GM12878 (cell line): ENCODE data around the gene UBE2D1. TPM values are rescaled to one million over a fixed set of nuclear protein-coding genes. Genes with fewer than 3 reads are reported as not detected.

Source experiments
- ATAC-seq: fragments of 200-7000 bp; cut with Tn5 transposase; 3 replicates; pipeline ENCODE4 v1.9.1; 2020; ENCODE audit warnings: mild to moderate bottlenecking, moderate library complexity
- BruUV-seq: library from RNA; stranded (reverse); fragments of 400-500 nt; replicated peaks from 2 replicates; lab custom pipeline; 2021; lab: Mats Ljungman, UMichigan
- CTCF ChIA-PET: fragments of 300-600 bp; sonication (Branson Sonifier 250); formaldehyde crosslinking; extraction: SDS; loops from one replicate; lab custom pipeline; 2021; ENCODE audit warnings: inconsistent platforms; lab: Yijun Ruan, JAX
- POLR2A ChIA-PET: fragments of 350-600 bp; formaldehyde crosslinking; extraction: SDS; loops from one replicate; lab custom pipeline; 2021; ENCODE audit warnings: inconsistent platforms; lab: Charles Lee
- RAD21 ChIA-PET: fragments of 300-600 bp; sonication (Branson Sonifier 250); formaldehyde crosslinking; loops from one replicate; lab custom pipeline; 2023; ENCODE audit warnings: antibody characterized with exemption; ENCODE audit not compliant: unreplicated experiment; lab: Charles Lee
- SMC1A ChIA-PET: fragments of 300-600 bp; sonication (Branson Sonifier 250); formaldehyde crosslinking; loops from one replicate; lab custom pipeline; 2023; ENCODE audit not compliant: unreplicated experiment, uncharacterized antibody; lab: Charles Lee
- DNase-seq: peaks from one replicate; pipeline ENCODE4 v3.0.0-alpha.2; 2011; ENCODE audit warnings: low read depth, low spot score
- FAIRE-seq: peaks from 3 replicates; lab custom pipeline; 2011; peaks lifted over from hg19 to GRCh38; lab: Jason Lieb, UNC
- H2AFZ ChIP-seq: 2 replicates; pipeline ENCODE4 v1.6.0; 2011; ENCODE audit warnings: low read depth, low read length, control low read depth; ENCODE audit not compliant: control insufficient read depth
- H3K27ac ChIP-seq: 2 replicates; pipeline ENCODE4 v1.5.1; 2011; ENCODE audit warnings: control low read depth; ENCODE audit not compliant: control insufficient read depth, insufficient read depth
- H3K27me3 ChIP-seq, 2 experiments: replicated peaks in 1 of 2; 2 replicates each; pipeline versions ENCODE4 v1.6.0 to v1.6.1; 2011; ENCODE audit warnings: low read length in 1 of 2; ENCODE audit not compliant: control insufficient read depth in 2 of 2, insufficient read depth in 2 of 2
- H3K36me3 ChIP-seq, 2 experiments: 2 replicates each; pipeline ENCODE4 v1.5.1; 2011; ENCODE audit warnings: low read length in 1 of 2; ENCODE audit not compliant: control insufficient read depth in 2 of 2, insufficient read depth in 2 of 2
- H3K4me1 ChIP-seq: 2 replicates; pipeline ENCODE4 v1.6.1; 2011; ENCODE audit warnings: mild to moderate bottlenecking, low read length, moderate library complexity, mixed read lengths; ENCODE audit not compliant: control insufficient read depth, insufficient read depth
- H3K4me2 ChIP-seq: 2 replicates; pipeline ENCODE4 v1.6.0; 2011; ENCODE audit warnings: control low read depth; ENCODE audit not compliant: control insufficient read depth, insufficient read depth
- H3K4me3 ChIP-seq: fragments of 200-600 bp; sonication (generic); 2 replicates; pipeline ENCODE4 v1.5.1; 2016
- H3K79me2 ChIP-seq: 2 replicates; pipeline ENCODE4 v1.6.0; 2011; ENCODE audit warnings: low read length; ENCODE audit not compliant: control insufficient read depth, insufficient read depth
- H3K9ac ChIP-seq: 2 replicates; pipeline ENCODE4 v1.8.0; 2011; ENCODE audit warnings: low read length, control low read depth, mixed read lengths; ENCODE audit not compliant: control insufficient read depth, insufficient read depth
- H3K9me3 ChIP-seq: replicated peaks from 3 replicates; pipeline ENCODE4 v1.5.1; 2011; ENCODE audit warnings: mild to moderate bottlenecking, low read length; ENCODE audit not compliant: control insufficient read depth, insufficient read depth
- H4K20me1 ChIP-seq: 2 replicates; pipeline ENCODE4 v1.6.0; 2011; ENCODE audit not compliant: control insufficient read depth, insufficient read depth
- FOXK2 ChIP-seq: fragments of 450-650 bp; IDR thresholded peaks from 2 replicates; pipeline ENCODE4 v1.6.1; 2017; ENCODE audit warnings: mild to moderate bottlenecking, moderate library complexity
- HDAC6 ChIP-seq: fragments of 200-600 bp; sonication (generic); IDR thresholded peaks from one replicate; pipeline ENCODE4 v1.8.0; 2017; ENCODE audit warnings: antibody characterized with exemption; ENCODE audit not compliant: unreplicated experiment
- IKZF2 ChIP-seq, 2 experiments: fragments of 450-650 bp; IDR thresholded peaks; 2 replicates each; pipeline ENCODE4 v1.6.1; 2017; ENCODE audit warnings: mild to moderate bottlenecking in 2 of 2, moderate library complexity in 2 of 2
- MTA2 ChIP-seq: fragments of 450-650 bp; IDR thresholded peaks from 2 replicates; pipeline ENCODE4 v1.6.1; 2016; ENCODE audit warnings: low read depth, mild to moderate bottlenecking, moderate library complexity
- NFYA ChIP-seq: IDR thresholded peaks from 2 replicates; pipeline ENCODE4 v1.6.1; 2011; ENCODE audit warnings: low read depth, mild to moderate bottlenecking, low read length, improper control_type of control experiment, borderline replicate concordance
- RAD21 ChIP-seq: IDR thresholded peaks from 2 replicates; pipeline ENCODE4 v1.6.1; 2011; ENCODE audit warnings: mild to moderate bottlenecking, low read depth, low read length, moderate library complexity; ENCODE audit not compliant: insufficient read depth
- RB1 ChIP-seq: fragments of 450-650 bp; formaldehyde crosslinking; IDR thresholded peaks from 2 replicates; pipeline ENCODE4 v1.6.1; 2017; ENCODE audit warnings: mild to moderate bottlenecking, borderline replicate concordance
- ZNF24 ChIP-seq: fragments of 450-650 bp; IDR thresholded peaks from 2 replicates; pipeline ENCODE4 v1.6.1; 2017; ENCODE audit warnings: antibody characterized with exemption, mild to moderate bottlenecking
- ZSCAN29 ChIP-seq: fragments of 450-650 bp; IDR thresholded peaks from 2 replicates; pipeline ENCODE4 v1.6.1; 2017; ENCODE audit warnings: mild to moderate bottlenecking, moderate library complexity
- WGBS: methylation state at CpG from one replicate; pipeline ENCODE4 v1.1.6; 2016; ENCODE audit warnings: low lambda C conversion rate; ENCODE audit not compliant: insufficient replicate concordance, insufficient coverage; ENCODE audit errors: missing lambda C conversion rate; 5-methylcytosine and 5-hydroxymethylcytosine counted together
- in situ Hi-C: fragments of 300-500 bp; cut with MboI; formaldehyde crosslinking; loops from 9 replicates; pipeline ENCODE4 v1.14.3; 2018; ENCODE audit warnings: mixed read lengths
- intact Hi-C: fragments of 100-400 bp; cut with micrococcal nuclease; formaldehyde crosslinking; loops from one replicate; pipeline ENCODE4 v1.14.2; 2022; ENCODE audit not compliant: unreplicated experiment
- polyA plus RNA-seq, 11 experiments: library from polyadenylated mRNA; depleted of rRNA in 4 of 11; unstranded in 6 of 11; stranded (reverse) in 5 of 11; fragments of >200 nt; fragmentation: Nextera tagmentation in 4 of 11; fragmentation: Illumina TruSeq in 1 of 11; extraction: Ambion mirVana in 4 of 11; extraction: Trizol in 1 of 11; gene quantifications; 1 replicate in 1 of 11; 2 replicates in 10 of 11; pipeline versions ENCODE4 v1.2.1 to v1.2.3, GENCODE V29; 2011 to 2016; ENCODE audit warnings: inconsistent platforms in 2 of 11, missing spikeins in 2 of 11, low read depth in 1 of 11
- total RNA-seq, 4 experiments: library from RNA; depleted of rRNA in 3 of 4; stranded (reverse); fragments of >200 nt in 3 of 4; fragmentation: Illumina TruSeq in 1 of 4; extraction: Trizol in 1 of 4; gene quantifications; 2 replicates each; pipeline versions ENCODE4 v1.2.1 to v1.2.3, GENCODE V29; 2013 to 2021
- TF ChIP-seq, protein P1 (sequence below): IDR thresholded peaks from 2 replicates; pipeline ENCODE4 v1.6.1; 2012; ENCODE audit warnings: low read depth, low read length, improper control_type of control experiment
- TF ChIP-seq, protein P2 (sequence below): IDR thresholded peaks from 2 replicates; pipeline ENCODE4 v1.6.1; 2011; ENCODE audit warnings: low read depth, low read length, improper control_type of control experiment, borderline replicate concordance

Gene UBE2D1
- total and polyA plus RNA-seq, 10 of the 15 experiments (the other 5 are each of a cell fraction or from before 2014, with no cell fraction given), result 6.1 to 32.0 (median 15.5) TPM

DNA sequence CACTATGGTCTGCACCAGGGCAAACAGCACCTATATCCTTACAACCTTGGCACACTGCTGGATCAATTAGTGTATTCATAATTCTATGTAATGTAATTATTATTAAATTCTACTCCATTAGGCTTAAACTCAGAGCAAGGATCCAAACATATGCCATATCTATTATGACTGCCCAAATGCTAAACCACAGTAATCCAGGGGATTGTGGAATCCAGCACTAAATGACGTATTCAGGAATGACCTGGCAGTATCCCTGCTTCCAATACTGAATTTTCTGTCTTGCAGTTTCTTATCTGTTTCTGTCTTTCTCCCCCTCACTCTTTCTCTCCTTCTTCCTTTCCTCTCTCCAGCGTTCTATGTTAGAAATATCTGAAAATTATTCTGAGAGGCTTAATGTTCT is 16.5 kb upstream of the UBE2D1 start:
- intact Hi-C loops, result no loop called here
- Histone ChIP-seq H3K36me3 (no peaks in the 10 kb centered on the region), H2AFZ (no peak overlapping the region), H3K4me3 (no peak overlapping the region), H3K27me3 (no peaks in the 10 kb centered on the region; a peak in 1 of 4 replicates), H4K20me1 (no peaks in the 10 kb centered on the region), H3K4me2 (no peak overlapping the region), H3K9me3 (no peaks in the 10 kb centered on the region), H3K4me1 (peaks cover 4% of the 10 kb centered on the region; the same call in 1 of the 2 replicates), H3K27ac (no peak overlapping the region), H3K9ac (no peak overlapping the region), H3K79me2 (no peaks in the 10 kb centered on the region)
- DNase-seq (no peak), ATAC-seq (no peak), FAIRE-seq (no peak)
- ChIA-PET SMC1A (no interaction called here), RAD21 (no interaction called here), POLR2A (no interaction called here), CTCF (interaction anchor here (0.5 to 1.0 kb wide), 2 partner anchors 18 to 164 kb away, joined by 3 read pairs; no protein-coding TSS in a partner anchor)
- no peak for TF ChIP-seq FOXK2
- TF ChIP-seq NFYA, result no peak
- no peak for TF ChIP-seq RB1
- TF ChIP-seq IKZF2 (IDR thresholded peaks at IDR 0.05), result no peak
- no peak for TF ChIP-seq HDAC6
- TF ChIP-seq ZNF24, result no peak
- in situ Hi-C loops, result no loop called here
- 27% methylated on average over 2 of the region's 2 CpGs for WGBS
- BruUV-seq, result no TSS peak

DNA sequence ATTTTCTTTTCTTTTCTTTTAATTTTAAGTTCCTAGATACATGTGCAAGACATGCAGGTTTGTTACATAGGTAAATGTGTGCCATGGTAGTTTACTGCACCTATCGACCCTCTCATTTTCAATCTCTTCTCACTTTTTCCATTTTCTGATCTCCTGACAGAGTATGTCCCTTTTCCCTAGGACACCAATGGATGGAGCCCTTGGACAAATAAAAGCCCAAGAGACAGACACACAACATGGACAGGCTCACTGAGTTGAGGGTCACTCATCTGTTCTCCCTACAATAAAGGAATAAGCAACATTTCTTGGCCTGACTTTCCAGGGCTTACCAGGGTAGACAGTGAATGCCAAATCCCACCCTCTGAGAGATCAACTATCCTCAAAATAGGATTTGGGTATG is 15.2 kb upstream of the UBE2D1 start:
- H3K4me2 ChIP-seq, result no peak overlapping the region
- DNase-seq, result no peak
- SMC1A ChIA-PET, result no interaction called here
- H3K27ac ChIP-seq, result no peak overlapping the region
- BruUV-seq, result no TSS peak
- in situ Hi-C loops (no loop called here), intact Hi-C loops (no loop called here)
- H3K9me3 ChIP-seq, result no peaks in the 10 kb centered on the region
- no peaks in the 10 kb centered on the region for H4K20me1 ChIP-seq
- no peaks in the 10 kb centered on the region for H3K79me2 ChIP-seq
- POLR2A ChIA-PET, result no interaction called here
- H3K36me3 ChIP-seq, result no peaks in the 10 kb centered on the region
- RAD21 ChIA-PET, result no interaction called here
- H3K9ac ChIP-seq, result no peak overlapping the region
- CTCF ChIA-PET, result no interaction called here
- no peak for FAIRE-seq
- ATAC-seq, result no peak
- no peak overlapping the region for H2AFZ ChIP-seq
- H3K27me3 ChIP-seq, result no peaks in the 10 kb centered on the region; a peak in 1 of 4 replicates
- 38% methylated on average over 1 of the region's 1 CpG for WGBS
- TF ChIP-seq RAD21 (0 out of 2 replicates have a peak, but pooled peaks have one; percentile 4), ZSCAN29 (no peak), MTA2 (no peak)
- TF ChIP-seq, protein P1, sequence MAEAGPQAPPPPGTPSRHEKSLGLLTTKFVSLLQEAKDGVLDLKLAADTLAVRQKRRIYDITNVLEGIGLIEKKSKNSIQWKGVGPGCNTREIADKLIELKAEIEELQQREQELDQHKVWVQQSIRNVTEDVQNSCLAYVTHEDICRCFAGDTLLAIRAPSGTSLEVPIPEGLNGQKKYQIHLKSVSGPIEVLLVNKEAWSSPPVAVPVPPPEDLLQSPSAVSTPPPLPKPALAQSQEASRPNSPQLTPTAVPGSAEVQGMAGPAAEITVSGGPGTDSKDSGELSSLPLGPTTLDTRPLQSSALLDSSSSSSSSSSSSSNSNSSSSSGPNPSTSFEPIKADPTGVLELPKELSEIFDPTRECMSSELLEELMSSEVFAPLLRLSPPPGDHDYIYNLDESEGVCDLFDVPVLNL, result no peak
- TF ChIP-seq, protein P2, sequence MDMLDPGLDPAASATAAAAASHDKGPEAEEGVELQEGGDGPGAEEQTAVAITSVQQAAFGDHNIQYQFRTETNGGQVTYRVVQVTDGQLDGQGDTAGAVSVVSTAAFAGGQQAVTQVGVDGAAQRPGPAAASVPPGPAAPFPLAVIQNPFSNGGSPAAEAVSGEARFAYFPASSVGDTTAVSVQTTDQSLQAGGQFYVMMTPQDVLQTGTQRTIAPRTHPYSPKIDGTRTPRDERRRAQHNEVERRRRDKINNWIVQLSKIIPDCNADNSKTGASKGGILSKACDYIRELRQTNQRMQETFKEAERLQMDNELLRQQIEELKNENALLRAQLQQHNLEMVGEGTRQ, result no peak
- peaks cover 4% of the 10 kb centered on the region; the same call in 1 of the 2 replicates for H3K4me1 ChIP-seq
- no peak overlapping the region for H3K4me3 ChIP-seq
